HCT116 (cell line): ENCODE results near the gene BICD2.

ENCODE experiments used
- CEBPB ChIP-seq: IDR thresholded peaks from 2 replicates; pipeline ENCODE4 v1.6.1; 2012; ENCODE audit warnings: low read depth
- ELF1 ChIP-seq: IDR thresholded peaks from 2 replicates; pipeline ENCODE4 v1.6.1; 2012; ENCODE audit warnings: low read depth, borderline replicate concordance
- EZH2 ChIP-seq: fragments of 200-600 bp; sonication (generic); IDR thresholded peaks from 2 replicates; pipeline ENCODE4 v1.6.1; 2017; ENCODE audit warnings: antibody characterized with exemption, mixed run types
- FOSL1 ChIP-seq: IDR thresholded peaks from 2 replicates; pipeline ENCODE4 v1.6.1; 2012; ENCODE audit warnings: low read depth
- JUND ChIP-seq: IDR thresholded peaks from 2 replicates; pipeline ENCODE4 v1.6.1; 2012
- POLR2A ChIP-seq: IDR thresholded peaks from 2 replicates; pipeline ENCODE4 v1.7.0; 2011; ENCODE audit warnings: borderline replicate concordance; ENCODE audit not compliant: insufficient read depth, insufficient read length; ENCODE audit errors: extremely low read depth
- POLR2AphosphoS5 ChIP-seq: IDR thresholded peaks from 2 replicates; pipeline ENCODE4 v1.6.1; 2011; ENCODE audit warnings: mild to moderate bottlenecking, low read depth, low read length, moderate library complexity
- RAD21 ChIP-seq: IDR thresholded peaks from 2 replicates; pipeline ENCODE4 v1.6.1; 2012; ENCODE audit warnings: low read depth, mild to moderate bottlenecking
- SP1 ChIP-seq: IDR thresholded peaks from 2 replicates; pipeline ENCODE4 v1.6.1; 2012; ENCODE audit warnings: low read depth
- ZFX ChIP-seq: fragments of 450-650 bp; IDR thresholded peaks from 2 replicates; pipeline ENCODE4 v1.6.1; 2017
- TF ChIP-seq, protein P1 (sequence below): IDR thresholded peaks from 2 replicates; pipeline ENCODE4 v1.6.1; 2012; ENCODE audit warnings: low read depth
- TF ChIP-seq, protein P2 (sequence below), 3 experiments: fragments of 200-600 bp in 1 of 3; sonication (generic) in 1 of 3; IDR thresholded peaks in 2 of 3; conservative IDR thresholded peaks in 1 of 3; 2 replicates each; pipeline ENCODE4 v1.5.1; 2012 to 2017; ENCODE audit warnings: low read depth in 2 of 3, low read length in 2 of 3, antibody characterized with exemption in 1 of 3, borderline replicate concordance in 1 of 3, control low read depth in 1 of 3, mild to moderate bottlenecking in 1 of 3, mixed read lengths in 1 of 3, mixed run types in 1 of 3, moderate library complexity in 1 of 3; ENCODE audit not compliant: insufficient read depth in 1 of 3

DNA sequence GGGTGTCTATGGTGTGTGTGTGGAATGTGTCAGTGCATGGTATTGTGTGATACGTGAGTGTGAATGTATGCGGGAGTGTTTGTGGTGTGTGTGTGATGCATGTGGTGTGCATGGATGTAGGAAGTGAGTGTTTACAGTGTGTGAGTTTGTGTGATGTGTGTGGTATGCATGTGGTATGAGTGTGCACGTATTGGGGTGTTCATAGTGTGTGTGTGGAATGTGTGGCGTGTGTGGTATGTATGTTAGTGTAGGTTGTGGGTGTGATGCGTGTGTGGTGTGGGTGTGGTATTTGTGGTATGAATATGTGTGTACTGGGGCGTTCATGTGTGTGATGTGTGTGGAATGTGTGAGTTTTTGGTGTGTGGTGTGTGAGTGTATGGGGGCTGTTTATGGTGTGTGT is 40.1 kb upstream of the BICD2 start:
- TF ChIP-seq, protein P1, sequence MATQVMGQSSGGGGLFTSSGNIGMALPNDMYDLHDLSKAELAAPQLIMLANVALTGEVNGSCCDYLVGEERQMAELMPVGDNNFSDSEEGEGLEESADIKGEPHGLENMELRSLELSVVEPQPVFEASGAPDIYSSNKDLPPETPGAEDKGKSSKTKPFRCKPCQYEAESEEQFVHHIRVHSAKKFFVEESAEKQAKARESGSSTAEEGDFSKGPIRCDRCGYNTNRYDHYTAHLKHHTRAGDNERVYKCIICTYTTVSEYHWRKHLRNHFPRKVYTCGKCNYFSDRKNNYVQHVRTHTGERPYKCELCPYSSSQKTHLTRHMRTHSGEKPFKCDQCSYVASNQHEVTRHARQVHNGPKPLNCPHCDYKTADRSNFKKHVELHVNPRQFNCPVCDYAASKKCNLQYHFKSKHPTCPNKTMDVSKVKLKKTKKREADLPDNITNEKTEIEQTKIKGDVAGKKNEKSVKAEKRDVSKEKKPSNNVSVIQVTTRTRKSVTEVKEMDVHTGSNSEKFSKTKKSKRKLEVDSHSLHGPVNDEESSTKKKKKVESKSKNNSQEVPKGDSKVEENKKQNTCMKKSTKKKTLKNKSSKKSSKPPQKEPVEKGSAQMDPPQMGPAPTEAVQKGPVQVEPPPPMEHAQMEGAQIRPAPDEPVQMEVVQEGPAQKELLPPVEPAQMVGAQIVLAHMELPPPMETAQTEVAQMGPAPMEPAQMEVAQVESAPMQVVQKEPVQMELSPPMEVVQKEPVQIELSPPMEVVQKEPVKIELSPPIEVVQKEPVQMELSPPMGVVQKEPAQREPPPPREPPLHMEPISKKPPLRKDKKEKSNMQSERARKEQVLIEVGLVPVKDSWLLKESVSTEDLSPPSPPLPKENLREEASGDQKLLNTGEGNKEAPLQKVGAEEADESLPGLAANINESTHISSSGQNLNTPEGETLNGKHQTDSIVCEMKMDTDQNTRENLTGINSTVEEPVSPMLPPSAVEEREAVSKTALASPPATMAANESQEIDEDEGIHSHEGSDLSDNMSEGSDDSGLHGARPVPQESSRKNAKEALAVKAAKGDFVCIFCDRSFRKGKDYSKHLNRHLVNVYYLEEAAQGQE, result no peak
- TF ChIP-seq, protein P2, sequence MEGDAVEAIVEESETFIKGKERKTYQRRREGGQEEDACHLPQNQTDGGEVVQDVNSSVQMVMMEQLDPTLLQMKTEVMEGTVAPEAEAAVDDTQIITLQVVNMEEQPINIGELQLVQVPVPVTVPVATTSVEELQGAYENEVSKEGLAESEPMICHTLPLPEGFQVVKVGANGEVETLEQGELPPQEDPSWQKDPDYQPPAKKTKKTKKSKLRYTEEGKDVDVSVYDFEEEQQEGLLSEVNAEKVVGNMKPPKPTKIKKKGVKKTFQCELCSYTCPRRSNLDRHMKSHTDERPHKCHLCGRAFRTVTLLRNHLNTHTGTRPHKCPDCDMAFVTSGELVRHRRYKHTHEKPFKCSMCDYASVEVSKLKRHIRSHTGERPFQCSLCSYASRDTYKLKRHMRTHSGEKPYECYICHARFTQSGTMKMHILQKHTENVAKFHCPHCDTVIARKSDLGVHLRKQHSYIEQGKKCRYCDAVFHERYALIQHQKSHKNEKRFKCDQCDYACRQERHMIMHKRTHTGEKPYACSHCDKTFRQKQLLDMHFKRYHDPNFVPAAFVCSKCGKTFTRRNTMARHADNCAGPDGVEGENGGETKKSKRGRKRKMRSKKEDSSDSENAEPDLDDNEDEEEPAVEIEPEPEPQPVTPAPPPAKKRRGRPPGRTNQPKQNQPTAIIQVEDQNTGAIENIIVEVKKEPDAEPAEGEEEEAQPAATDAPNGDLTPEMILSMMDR (IDR thresholded peaks at IDR 0.05 in 2 of 3, conservative IDR thresholded peaks at IDR 0.05 in 1 of 3; ENCODE audit: borderline replicate concordance in 1 of 3, insufficient read depth in 1 of 3, low read depth in 2 of 3, low read length in 2 of 3), result no peak
- TF ChIP-seq EZH2, result no peak
- TF ChIP-seq CEBPB, result no peak
- TF ChIP-seq POLR2A, result no peak
- TF ChIP-seq FOSL1, result no peak
- no peak for TF ChIP-seq ZFX
- no peak for TF ChIP-seq POLR2AphosphoS5
- TF ChIP-seq RAD21, result no peak
- TF ChIP-seq JUND, result no peak
- no peak for TF ChIP-seq ELF1
- TF ChIP-seq SP1, result no peak
